ENCODE measurements around the gene REV3L. TPM values are rescaled to one million over a fixed set of nuclear protein-coding genes. Genes with fewer than 3 reads are reported as not detected.

The REV3L gene
- total RNA-seq, 1 donor from 2014 or later, result 37.5 TPM

DNA sequence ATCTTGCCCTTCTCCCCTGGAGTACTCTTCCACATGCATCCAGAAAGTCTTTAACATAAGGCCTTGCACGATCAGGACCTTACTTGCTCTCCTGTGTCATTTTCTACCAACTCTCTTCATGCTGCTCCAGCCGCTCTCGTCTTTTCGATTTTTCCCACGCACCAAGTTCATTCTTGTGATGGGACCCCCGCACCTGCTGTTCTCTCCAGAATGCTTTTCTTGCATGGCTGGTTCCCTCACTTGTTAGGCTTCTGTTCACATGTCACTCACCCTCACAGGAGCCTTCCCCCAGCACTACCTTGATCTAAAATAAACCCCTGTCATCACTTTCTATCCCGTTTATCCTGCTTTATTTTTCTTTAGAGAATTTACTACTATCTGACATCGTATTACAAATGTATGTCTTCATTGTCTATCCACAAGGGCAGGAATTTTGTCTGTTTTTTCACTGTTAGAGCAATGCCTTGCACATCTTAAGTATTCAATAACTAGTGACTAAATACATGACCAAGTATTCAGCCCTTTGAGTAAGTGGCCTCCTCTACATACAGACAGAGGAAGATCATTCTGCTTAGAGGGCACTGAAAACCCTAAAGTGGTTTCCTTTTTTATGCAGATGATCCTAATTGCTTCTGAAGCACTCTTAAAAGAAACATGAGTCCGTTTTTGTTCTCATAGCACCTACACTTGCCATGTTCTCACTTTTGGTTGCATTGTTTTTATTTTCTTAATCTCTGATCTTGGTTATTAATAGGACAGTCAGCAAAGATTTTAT lies 228.8 kb downstream of the REV3L start:
- intact Hi-C loops (cut with DNase I), result no loop called here
- Histone ChIP-seq H3K4me1 (peaks cover 5% of the 10 kb centered on the region), H3K36me3 (no peaks in the 10 kb centered on the region), H3K27ac (no peak overlapping the region), H3K4me3 (no peak overlapping the region), H3K9me3 (no peaks in the 10 kb centered on the region), H3K27me3 (no peaks in the 10 kb centered on the region)
- TF ChIP-seq, protein P1, sequence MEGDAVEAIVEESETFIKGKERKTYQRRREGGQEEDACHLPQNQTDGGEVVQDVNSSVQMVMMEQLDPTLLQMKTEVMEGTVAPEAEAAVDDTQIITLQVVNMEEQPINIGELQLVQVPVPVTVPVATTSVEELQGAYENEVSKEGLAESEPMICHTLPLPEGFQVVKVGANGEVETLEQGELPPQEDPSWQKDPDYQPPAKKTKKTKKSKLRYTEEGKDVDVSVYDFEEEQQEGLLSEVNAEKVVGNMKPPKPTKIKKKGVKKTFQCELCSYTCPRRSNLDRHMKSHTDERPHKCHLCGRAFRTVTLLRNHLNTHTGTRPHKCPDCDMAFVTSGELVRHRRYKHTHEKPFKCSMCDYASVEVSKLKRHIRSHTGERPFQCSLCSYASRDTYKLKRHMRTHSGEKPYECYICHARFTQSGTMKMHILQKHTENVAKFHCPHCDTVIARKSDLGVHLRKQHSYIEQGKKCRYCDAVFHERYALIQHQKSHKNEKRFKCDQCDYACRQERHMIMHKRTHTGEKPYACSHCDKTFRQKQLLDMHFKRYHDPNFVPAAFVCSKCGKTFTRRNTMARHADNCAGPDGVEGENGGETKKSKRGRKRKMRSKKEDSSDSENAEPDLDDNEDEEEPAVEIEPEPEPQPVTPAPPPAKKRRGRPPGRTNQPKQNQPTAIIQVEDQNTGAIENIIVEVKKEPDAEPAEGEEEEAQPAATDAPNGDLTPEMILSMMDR (IDR thresholded peaks at IDR 0.05), result no peak
- DNase-seq (no peak), ATAC-seq (no peak)

DNA sequence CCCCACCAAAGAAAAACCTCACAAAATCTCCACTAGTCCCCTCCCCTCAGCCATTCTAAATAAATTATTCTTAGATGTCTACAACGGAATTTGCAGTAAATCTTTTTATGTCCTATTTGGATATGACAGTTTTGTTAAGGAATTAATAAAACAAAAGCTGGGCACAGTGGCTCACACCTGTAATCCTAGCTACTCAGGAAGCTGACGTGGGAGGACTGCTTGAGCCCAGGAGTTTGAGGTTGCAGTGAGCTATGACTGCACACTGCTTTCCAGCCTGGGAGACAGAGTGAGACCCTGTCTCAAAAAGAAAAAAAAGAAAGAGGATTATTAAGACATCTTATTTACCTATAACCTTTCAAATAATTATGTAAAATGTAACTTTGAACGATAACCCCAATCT lies 230.3 kb downstream of the REV3L start:
- intact Hi-C loops (cut with DNase I), result no loop called here
- DNase-seq (no peak), ATAC-seq (no peak)
- Histone ChIP-seq H3K4me3 (no peak overlapping the region), H3K27ac (no peak overlapping the region), H3K36me3 (no peaks in the 10 kb centered on the region), H3K4me1 (no peaks in the 10 kb centered on the region), H3K27me3 (no peaks in the 10 kb centered on the region), H3K9me3 (no peaks in the 10 kb centered on the region)
- TF ChIP-seq, protein P1 (IDR thresholded peaks at IDR 0.05), result no peak

DNA sequence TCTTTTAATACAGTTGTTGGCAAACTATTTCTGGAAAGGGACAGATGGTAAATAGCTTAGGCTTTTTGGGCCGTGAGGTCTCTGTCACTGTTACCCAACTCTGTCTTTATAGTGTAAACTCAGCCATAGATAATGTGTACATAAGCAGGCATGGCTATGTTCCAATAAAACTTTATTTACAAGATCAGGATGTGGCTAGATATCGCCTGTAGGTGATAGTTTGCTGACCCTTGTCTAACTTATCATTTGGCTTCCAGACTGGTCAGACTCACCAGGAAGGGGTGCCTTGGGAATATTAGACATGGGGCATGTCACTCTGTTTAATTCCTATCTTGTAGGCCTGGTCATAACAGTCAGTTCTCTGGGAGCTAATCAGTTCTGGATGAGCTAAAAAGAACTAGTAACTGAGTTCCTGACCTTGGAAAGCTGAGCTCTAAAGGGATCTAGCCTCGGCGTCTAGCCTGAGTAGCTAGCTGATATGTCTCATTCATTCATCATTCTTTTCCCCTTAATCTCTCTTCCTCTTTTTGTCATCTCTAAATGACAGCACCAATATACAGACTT lies 232.1 kb downstream of the REV3L start:
- intact Hi-C loops (cut with DNase I), result no loop called here
- H3K4me1 ChIP-seq, result no peaks in the 10 kb centered on the region
- no peak for ATAC-seq

More for the DNA sequence above, 232.1 kb downstream of the REV3L start:
- Histone ChIP-seq H3K9me3 (no peaks in the 10 kb centered on the region), H3K4me3 (no peak overlapping the region), H3K27me3 (no peaks in the 10 kb centered on the region), H3K27ac (no peak overlapping the region), H3K36me3 (no peaks in the 10 kb centered on the region)
- TF ChIP-seq, protein P1 (IDR thresholded peaks at IDR 0.05), result no peak
- no peak for DNase-seq

Other genes starting within 250 kb of the REV3L start
- 32.1 TPM for gene TRAF3IP2, start 122.7 kb upstream of the REV3L start, total RNA-seq

All from upper lobe of right lung (tissue), 1 donor.